DMS 273 (cell line): ENCODE data around the gene METAP1.
"Not testable (repeated sequence)": the region's sequence is repeated elsewhere in the genome, so short reads cannot be mapped to it uniquely, and the experiment has no call there.

Experiments used
- DNase-seq: peaks from one replicate; lab custom pipeline; 2025; ENCODE audit not compliant: unreplicated experiment; lab: John Stamatoyannopoulos, UW

METAP1 gene

GRCh38 chr4:99090481-99091215 is 95.1 kb downstream of the METAP1 start:
- no peak for DNase-seq

- DNase-seq, result no peak
Measured at GRCh38 chr4:99091216-99091575, 95.7 kb downstream of the METAP1 start.

GRCh38 chr4:99091841-99092240 is 96.3 kb downstream of the METAP1 start:
- not testable (repeated sequence) for DNase-seq

- no peak for DNase-seq
Measured at GRCh38 chr4:99099311-99099710, 103.8 kb downstream of the METAP1 start.

GRCh38 chr4:99099814-99100213 is 104.3 kb downstream of the METAP1 start:
- not testable (repeated sequence) for DNase-seq

GRCh38 chr4:99100876-99101275 is 105.4 kb downstream of the METAP1 start:
- no peak for DNase-seq

- no peak for DNase-seq
Measured at GRCh38 chr4:99102634-99103033, 107.1 kb downstream of the METAP1 start.

GRCh38 chr4:99103166-99103565 is 107.6 kb downstream of the METAP1 start:
- DNase-seq, result no peak

GRCh38 chr4:99104153-99104552 is 108.6 kb downstream of the METAP1 start:
- DNase-seq, result no peak

GRCh38 chr4:99109286-99109685 is 113.8 kb downstream of the METAP1 start:
- DNase-seq, result not testable (repeated sequence)
